Neuronal stem cell (in vitro differentiated cells): ENCODE data around the gene FRA10AC1.

Experiments used
- DNase-seq: peaks from one replicate; pipeline ENCODE4 v3.0.0-alpha.2; 2013; ENCODE audit warnings: low spot score
- H2AFZ ChIP-seq: one replicate; pipeline ENCODE4 v1.6.1; 2013; ENCODE audit warnings: mild to moderate bottlenecking, low read length, inconsistent platforms
- H2AK5ac ChIP-seq: 2 replicates; pipeline ENCODE4 v1.6.1; 2013; ENCODE audit warnings: low read depth, mild to moderate bottlenecking, inconsistent platforms, low read length, moderate library complexity, mixed read lengths
- H2BK120ac ChIP-seq: 2 replicates; pipeline ENCODE4 v1.6.1; 2013; ENCODE audit warnings: low read depth, mild to moderate bottlenecking, inconsistent platforms, low read length, moderate library complexity, mixed read lengths
- H2BK12ac ChIP-seq: one replicate; pipeline ENCODE4 v1.6.1; 2013; ENCODE audit warnings: low read length, inconsistent platforms
- H2BK15ac ChIP-seq: 2 replicates; pipeline ENCODE4 v1.6.1; 2013; ENCODE audit warnings: mild to moderate bottlenecking, low read length, inconsistent platforms, mixed read lengths
- H2BK5ac ChIP-seq: one replicate; pipeline ENCODE4 v1.6.1; 2013; ENCODE audit warnings: inconsistent platforms, mild to moderate bottlenecking, low read length, moderate library complexity
- H3K14ac ChIP-seq: one replicate; pipeline ENCODE4 v1.6.1; 2013; ENCODE audit warnings: low read length, inconsistent platforms
- H3K18ac ChIP-seq: 2 replicates; pipeline ENCODE4 v1.6.1; 2013; ENCODE audit warnings: low read length, inconsistent platforms
- H3K23ac ChIP-seq: 2 replicates; pipeline ENCODE4 v1.6.1; 2013; ENCODE audit warnings: low read depth, mild to moderate bottlenecking, mixed read lengths, low read length, inconsistent platforms; ENCODE audit not compliant: poor library complexity
- H3K27ac ChIP-seq: replicated peaks from 3 replicates; pipeline ENCODE4 v1.5.1; 2013; ENCODE audit warnings: low read length, inconsistent platforms
- H3K27me3 ChIP-seq, 3 experiments: 2 replicates each; pipeline ENCODE4 v1.6.1; 2013; ENCODE audit warnings: low read length in 3 of 3, mild to moderate bottlenecking in 2 of 3, inconsistent platforms in 1 of 3, low read depth in 1 of 3, mixed read lengths in 1 of 3, moderate library complexity in 1 of 3; ENCODE audit not compliant: control insufficient read depth in 3 of 3, insufficient read depth in 3 of 3
- H3K36me3 ChIP-seq, 2 donors: replicated peaks in 1 of 2; 2 replicates each; pipeline ENCODE4 v1.6.1; 2013; ENCODE audit warnings: low read length in 2 of 2; ENCODE audit not compliant: control insufficient read depth in 2 of 2, insufficient read depth in 2 of 2
- H3K4ac ChIP-seq: 2 replicates; pipeline ENCODE4 v1.6.1; 2013; ENCODE audit warnings: inconsistent platforms, mild to moderate bottlenecking, low read length, moderate library complexity
- H3K4me1 ChIP-seq, 2 donors: 1 replicate in 1 of 2; 2 replicates in 1 of 2; pipeline ENCODE4 v1.6.1; 2013; ENCODE audit warnings: low read length in 2 of 2, low read depth in 1 of 2; ENCODE audit not compliant: control insufficient read depth in 2 of 2, insufficient read depth in 1 of 2
- H3K4me2 ChIP-seq: one replicate; pipeline ENCODE4 v1.6.1; 2013; ENCODE audit warnings: mild to moderate bottlenecking, low read length, inconsistent platforms; ENCODE audit not compliant: insufficient read depth, poor library complexity, severe bottlenecking
- H3K4me3 ChIP-seq, 2 donors: 2 replicates each; pipeline ENCODE4 v1.5.1; 2013; ENCODE audit warnings: low read length in 2 of 2, mild to moderate bottlenecking in 2 of 2, inconsistent platforms in 1 of 2, moderate library complexity in 1 of 2
- H3K79me1 ChIP-seq: one replicate; pipeline ENCODE4 v1.6.1; 2013; ENCODE audit warnings: low read depth, mild to moderate bottlenecking, inconsistent platforms, low read length, moderate library complexity
- H3K9ac ChIP-seq: one replicate; pipeline ENCODE4 v1.6.1; 2013; ENCODE audit warnings: mild to moderate bottlenecking, low read depth, low read length, inconsistent platforms; ENCODE audit not compliant: poor library complexity
- H3K9me3 ChIP-seq, 2 donors: replicated peaks in 1 of 2; 2 replicates each; pipeline versions ENCODE3 to v1.6.1; 2013; ENCODE audit warnings: low read length in 2 of 2, mild to moderate bottlenecking in 2 of 2, inconsistent platforms in 1 of 2, low read depth in 1 of 2, mixed read lengths in 1 of 2, moderate library complexity in 1 of 2; ENCODE audit not compliant: control insufficient read depth in 2 of 2, insufficient read depth in 1 of 2
- H4K8ac ChIP-seq: one replicate; pipeline ENCODE4 v1.6.1; 2013; ENCODE audit warnings: low read depth, mild to moderate bottlenecking, inconsistent platforms, low read length, moderate library complexity
- H4K91ac ChIP-seq: one replicate; pipeline ENCODE4 v1.6.1; 2013; ENCODE audit warnings: low read length, low read depth, mild to moderate bottlenecking, inconsistent platforms; ENCODE audit not compliant: poor library complexity
- WGBS, 2 donors: extraction: QIAGEN DNeasy Blood & Tissue Kit; methylation state at CpG; one replicate each; pipeline ENCODE4 v1.1.7; 2013; ENCODE audit warnings: missing lambda C conversion rate in 2 of 2, mixed read lengths in 1 of 2; ENCODE audit not compliant: insufficient read length in 2 of 2, insufficient replicate concordance in 1 of 2; ENCODE audit errors: extremely low coverage in 2 of 2; 5-methylcytosine and 5-hydroxymethylcytosine counted together

Gene FRA10AC1

GRCh38 chr10:93726024-93726423 is 23.6 kb upstream of the FRA10AC1 start:
- Histone ChIP-seq H3K14ac (no peak overlapping the region), H4K8ac (no peak overlapping the region), H3K27me3 (peaks cover 0 to 30% (median 0%) of the 10 kb centered on the region in 3 experiments), H2BK5ac (no peak overlapping the region), H2AFZ (no peak overlapping the region), H3K9ac (no peak overlapping the region), H4K91ac (no peak overlapping the region), H2BK15ac (no peak overlapping the region), H3K4me3 (no peak overlapping the region), H3K18ac (no peak overlapping the region), H2BK120ac (no peak overlapping the region), H3K36me3 (no peaks in the 10 kb centered on the region), H3K4ac (no peak overlapping the region), H3K4me2 (no peak overlapping the region), H2BK12ac (no peak overlapping the region), H2AK5ac (no peak overlapping the region), H3K79me1 (no peaks in the 10 kb centered on the region), H3K9me3 (no peaks in the 10 kb centered on the region), H3K4me1 (no peaks in the 10 kb centered on the region), H3K23ac (no peak overlapping the region), H3K27ac (no peak overlapping the region)
- WGBS, 2 donors = no CpG with 5 or more reads among the region's 1 CpG
- DNase-seq = no peak

DNA sequence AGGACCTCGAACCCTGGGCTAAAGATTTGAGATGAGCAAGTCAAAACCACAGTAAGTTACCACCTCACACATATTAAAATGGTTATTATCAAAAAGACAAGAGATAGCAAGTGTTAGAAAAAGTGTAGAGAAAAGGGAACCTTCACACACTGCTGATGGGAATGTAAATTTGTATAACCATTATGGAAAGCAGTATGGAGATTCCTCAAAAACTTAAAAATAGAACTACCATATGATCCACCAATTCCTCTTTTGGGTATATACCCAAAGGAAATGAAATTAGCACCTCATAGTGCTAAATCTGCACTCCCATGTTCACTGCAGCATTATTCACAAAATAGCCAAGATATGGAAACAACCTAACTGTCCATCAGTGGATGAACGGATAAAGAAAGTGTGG is 20.8 kb upstream of the FRA10AC1 start:
- no peak overlapping the region for H4K8ac ChIP-seq
- H3K18ac ChIP-seq = no peak overlapping the region
- no peak overlapping the region for H2BK5ac ChIP-seq
- WGBS, 2 donors = no CpG with 5 or more reads among the region's 2 CpGs
- H2BK120ac ChIP-seq = no peak overlapping the region
- no peak overlapping the region for H2BK15ac ChIP-seq
- H2AK5ac ChIP-seq = no peak overlapping the region
- H3K23ac ChIP-seq = no peak overlapping the region
- no peak overlapping the region for H3K4me3 ChIP-seq
- H3K4me1 ChIP-seq = no peaks in the 10 kb centered on the region
- no peak overlapping the region for H2BK12ac ChIP-seq
- no peak overlapping the region for H2AFZ ChIP-seq
- H4K91ac ChIP-seq = no peak overlapping the region
- no peaks in the 10 kb centered on the region for H3K79me1 ChIP-seq
- DNase-seq = no peak
- H3K4ac ChIP-seq = no peak overlapping the region
- no peaks in the 10 kb centered on the region for H3K36me3 ChIP-seq
- H3K9me3 ChIP-seq = no peaks in the 10 kb centered on the region
- no peak overlapping the region for H3K27ac ChIP-seq
- H3K9ac ChIP-seq = no peak overlapping the region
- H3K14ac ChIP-seq = no peak overlapping the region
- peaks cover 0 to 30% (median 0%) of the 10 kb centered on the region in 3 experiments for H3K27me3 ChIP-seq
- H3K4me2 ChIP-seq = no peak overlapping the region

DNA sequence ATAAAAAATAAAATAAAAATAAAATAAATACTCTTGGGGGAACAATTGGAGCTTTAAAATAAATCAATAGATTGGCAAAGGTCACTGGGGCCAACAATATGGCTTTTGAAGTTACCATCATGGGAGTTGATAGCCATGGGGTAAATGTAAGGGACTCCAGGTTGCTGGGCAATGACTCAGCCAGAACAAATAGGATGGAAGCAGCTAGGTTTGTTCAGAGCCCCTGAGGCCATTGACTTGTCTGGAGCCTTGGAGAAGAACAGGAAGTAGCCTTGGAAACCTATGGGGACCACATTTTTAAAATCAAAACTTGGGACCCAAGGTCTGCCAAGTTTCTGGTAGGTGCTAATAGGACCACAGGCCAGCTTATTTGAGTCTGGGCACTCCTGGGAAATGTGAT is 20.2 kb upstream of the FRA10AC1 start:
- no peak overlapping the region for H2BK15ac ChIP-seq
- H2BK120ac ChIP-seq = no peak overlapping the region
- H3K14ac ChIP-seq = no peak overlapping the region
- no peaks in the 10 kb centered on the region for H3K4me1 ChIP-seq
- H4K91ac ChIP-seq = no peak overlapping the region
- no peak overlapping the region for H3K9ac ChIP-seq
- H4K8ac ChIP-seq = no peak overlapping the region
- no peak overlapping the region for H2BK12ac ChIP-seq
- no peak overlapping the region for H3K23ac ChIP-seq
- no peak overlapping the region for H2AFZ ChIP-seq
- peaks cover 0 to 29% (median 0%) of the 10 kb centered on the region in 3 experiments for H3K27me3 ChIP-seq
- no peak overlapping the region for H3K4me2 ChIP-seq
- no peak overlapping the region for H3K4ac ChIP-seq
- no peaks in the 10 kb centered on the region for H3K79me1 ChIP-seq
- H3K9me3 ChIP-seq = no peaks in the 10 kb centered on the region
- no peaks in the 10 kb centered on the region for H3K36me3 ChIP-seq
- H3K18ac ChIP-seq = no peak overlapping the region
- no peak for DNase-seq
- H2BK5ac ChIP-seq = no peak overlapping the region
- H2AK5ac ChIP-seq = no peak overlapping the region
- no peak overlapping the region for H3K4me3 ChIP-seq
- no peak overlapping the region for H3K27ac ChIP-seq

DNA sequence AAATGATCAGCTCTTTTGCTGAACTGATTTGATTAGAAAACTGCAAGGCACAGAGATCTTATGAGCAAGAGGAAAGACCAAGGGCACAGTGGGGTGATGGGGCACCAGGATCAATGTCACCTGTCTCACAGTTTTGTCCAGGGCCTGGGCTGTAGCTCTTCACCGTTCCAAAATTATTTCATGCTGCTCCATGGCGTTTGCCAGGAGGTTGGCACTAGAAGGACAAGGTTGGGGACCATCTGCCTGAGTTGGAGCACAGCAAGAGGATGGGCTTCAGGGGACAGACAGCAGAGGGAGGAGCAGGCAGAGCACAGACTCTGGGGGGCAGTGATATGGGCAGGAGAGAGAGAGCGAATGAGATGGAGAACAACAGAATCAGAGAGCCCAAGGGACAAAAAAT is 17.5 kb upstream of the FRA10AC1 start:
- Histone ChIP-seq H2BK5ac (no peak overlapping the region), H3K4me3 (no peak overlapping the region), H3K14ac (no peak overlapping the region), H3K79me1 (no peaks in the 10 kb centered on the region), H3K27me3 (peaks cover 0 to 12% (median 0%) of the 10 kb centered on the region in 3 experiments), H3K9ac (no peak overlapping the region), H4K8ac (no peak overlapping the region), H2AK5ac (no peak overlapping the region), H3K36me3 (no peaks in the 10 kb centered on the region), H2BK120ac (no peak overlapping the region), H3K4me2 (no peak overlapping the region), H3K4me1 (no peaks in the 10 kb centered on the region), H3K4ac (no peak overlapping the region), H3K18ac (peak overlapping the region; percentile 4), H3K9me3 (no peaks in the 10 kb centered on the region), H2BK15ac (no peak overlapping the region), H2AFZ (no peak overlapping the region), H3K23ac (no peak overlapping the region), H2BK12ac (no peak overlapping the region), H4K91ac (no peak overlapping the region), H3K27ac (no peak overlapping the region)
- WGBS, 2 donors = no CpG with 5 or more reads among the region's 3 CpGs
- no peak for DNase-seq
